NCI-H446 treated with DMSO at 0.1 percent for 48 hours (cell line): ENCODE results near the gene CDH7.
A peak's percentile ranks its signal among the peaks of the same experiment; 100 is the strongest.

Source experiments
- DNase-seq: peaks from one replicate; lab custom pipeline; 2025; lab: John Stamatoyannopoulos, UW

CDH7 gene

GRCh38 chr18:65750389-65751154 lies at the start of gene CDH7:
Gene CDH7 (plus strand): TSS chr18:65751012. CDS start chr18:65762843, 11,831 bp downstream.
- DNase-seq: peak; percentile 40

- DNase-seq: peak; percentile 95
Observed at GRCh38 chr18:65704046-65704445, 46.8 kb upstream of the CDH7 start.

GRCh38 chr18:65706646-65707045 lies 44.2 kb upstream of the CDH7 start:
- DNase-seq: no peak

GRCh38 chr18:65711493-65711892 lies 39.3 kb upstream of the CDH7 start:
- DNase-seq: no peak

GRCh38 chr18:65721619-65722018 lies 29.2 kb upstream of the CDH7 start:
- peak; percentile 87 for DNase-seq

- peak; percentile 36 for DNase-seq
Observed at GRCh38 chr18:65725251-65726050, 25.4 kb upstream of the CDH7 start.

- peak; percentile 86 for DNase-seq
Observed at GRCh38 chr18:65735155-65735554, 15.7 kb upstream of the CDH7 start.

GRCh38 chr18:65737471-65737955 lies 13.3 kb upstream of the CDH7 start:
- peak; percentile 12 for DNase-seq

GRCh38 chr18:65746936-65747335 lies 3.9 kb upstream of the CDH7 start:
- DNase-seq: no peak

- no peak for DNase-seq
Observed at GRCh38 chr18:65748321-65748720, 2.5 kb upstream of the CDH7 start.

GRCh38 chr18:65749841-65750240 lies 971 bp upstream of the CDH7 start:
- DNase-seq: no peak

- DNase-seq: peak; percentile 45
Observed at GRCh38 chr18:65751155-65752085, 608 bp downstream of the CDH7 start.

GRCh38 chr18:65752625-65753325 lies 2.0 kb downstream of the CDH7 start:
- peak; percentile 9 for DNase-seq

- peak; percentile 78 for DNase-seq
Observed at GRCh38 chr18:65753520-65753919, 2.7 kb downstream of the CDH7 start.

GRCh38 chr18:65754121-65754520 lies 3.3 kb downstream of the CDH7 start:
- DNase-seq: peak; percentile 45

- DNase-seq: no peak
Observed at GRCh38 chr18:65755616-65756015, 4.8 kb downstream of the CDH7 start.

- no peak for DNase-seq
Observed at GRCh38 chr18:65760457-65760856, 9.6 kb downstream of the CDH7 start.

GRCh38 chr18:65761636-65762295 lies 11.0 kb downstream of the CDH7 start:
- no peak for DNase-seq

GRCh38 chr18:65762556-65762955 lies 11.7 kb downstream of the CDH7 start:
- peak; percentile 31 for DNase-seq

- DNase-seq: no peak
Observed at GRCh38 chr18:65767406-65767805, 16.6 kb downstream of the CDH7 start.
